SU-DHL-6 (cell line): ENCODE measurements around the gene CMSS1.

ENCODE experiments used
- H2AFZ ChIP-seq: fragments of 200-600 bp; sonication (generic); 2 replicates; pipeline ENCODE4 v1.6.1; 2014; ENCODE audit warnings: low read depth, mild to moderate bottlenecking, moderate library complexity, mixed read lengths, antibody characterized with exemption, low read length; ENCODE audit not compliant: severe bottlenecking
- H3F3A ChIP-seq: fragments of 200-600 bp; shearing (Covaris generic); 2 replicates; pipeline ENCODE4 v1.6.0; 2016; ENCODE audit warnings: antibody characterized with exemption, mild to moderate bottlenecking; ENCODE audit not compliant: insufficient read depth
- H3K27ac ChIP-seq: fragments of 200-600 bp; sonication (generic); 2 replicates; pipeline ENCODE4 v1.5.1; 2016; ENCODE audit warnings: low read depth, mild to moderate bottlenecking, low read length, moderate library complexity, mixed read lengths
- H3K27me3 ChIP-seq: fragments of 200-600 bp; sonication (generic), shearing (Covaris generic); 2 replicates; pipeline ENCODE4 v1.6.0; 2014; ENCODE audit warnings: mild to moderate bottlenecking, low read length
- H3K36me3 ChIP-seq: fragments of 200-600 bp; sonication (generic); 2 replicates; pipeline ENCODE4 v1.6.1; 2014; ENCODE audit warnings: mild to moderate bottlenecking, low read length, mixed read lengths
- H3K4me2 ChIP-seq: fragments of 300-600, 200-600 bp; shearing (Covaris generic), sonication (generic); 2 replicates; pipeline ENCODE4 v1.6.0; 2014; ENCODE audit warnings: low read length, low read depth, mild to moderate bottlenecking; ENCODE audit not compliant: poor library complexity, severe bottlenecking
- H3K4me3 ChIP-seq: fragments of 200-600 bp; sonication (generic); 2 replicates; pipeline ENCODE4 v1.5.1; 2014; ENCODE audit warnings: antibody characterized with exemption, low read length, mild to moderate bottlenecking, mixed read lengths; ENCODE audit not compliant: insufficient read depth, poor library complexity, severe bottlenecking
- H3K79me2 ChIP-seq: fragments of 200-600 bp; sonication (generic); 2 replicates; pipeline ENCODE4 v1.6.1; 2014; ENCODE audit warnings: mild to moderate bottlenecking, low read length, moderate library complexity; ENCODE audit not compliant: insufficient read depth
- H3K9ac ChIP-seq: fragments of 200-600 bp; sonication (generic); 2 replicates; pipeline ENCODE4 v1.7.0; 2014; ENCODE audit warnings: mild to moderate bottlenecking, low read length
- H3K9me2 ChIP-seq: fragments of 200-600 bp; sonication (generic); replicated peaks from 2 replicates; pipeline ENCODE4 v1.6.1; 2014; ENCODE audit warnings: low read length; ENCODE audit not compliant: insufficient read depth
- H3K9me3 ChIP-seq: fragments of 200-600 bp; sonication (generic); 2 replicates; pipeline ENCODE4 v1.6.1; 2014; ENCODE audit warnings: low read length, mixed read lengths; ENCODE audit not compliant: insufficient read depth
- H4K20me1 ChIP-seq: fragments of 200-600 bp; sonication (generic); 2 replicates; pipeline ENCODE4 v1.6.1; 2014; ENCODE audit warnings: low read depth, mild to moderate bottlenecking, antibody characterized with exemption, low read length, moderate library complexity, mixed read lengths
- CTCF ChIP-seq: fragments of 200-600 bp; sonication (generic); IDR thresholded peaks from one replicate; pipeline ENCODE4 v1.5.1; 2017; ENCODE audit warnings: antibody characterized with exemption, mild to moderate bottlenecking, low read length, moderate library complexity; ENCODE audit not compliant: insufficient read depth, poor library complexity, severe bottlenecking
- EZH2phosphoT487 ChIP-seq: fragments of 200-600 bp; sonication (generic), shearing (Covaris generic); conservative IDR thresholded peaks from 2 replicates; pipeline ENCODE4 v1.6.1; 2018; ENCODE audit warnings: mild to moderate bottlenecking, antibody characterized with exemption, low read length, moderate library complexity, mixed read lengths

Gene CMSS1

GRCh38 chr3:99834211-99834957 is 16.7 kb downstream of the CMSS1 start:
- H3K27ac ChIP-seq, result no peak overlapping the region
- H4K20me1 ChIP-seq, result peaks cover 12% of the 10 kb centered on the region; the same call in 1 of the 2 replicates
- no peaks in the 10 kb centered on the region for H3K36me3 ChIP-seq
- no peak overlapping the region for H3K9ac ChIP-seq
- peaks cover 62% of the 10 kb centered on the region for H3K79me2 ChIP-seq
- H3K9me2 ChIP-seq, result no peaks in the 10 kb centered on the region
- H2AFZ ChIP-seq, result no peak overlapping the region
- no peak overlapping the region for H3K4me3 ChIP-seq
- H3F3A ChIP-seq, result no peaks in the 10 kb centered on the region
- no peaks in the 10 kb centered on the region for H3K27me3 ChIP-seq
- no peak for TF ChIP-seq EZH2phosphoT487
- TF ChIP-seq CTCF, result no peak
- H3K9me3 ChIP-seq, result no peaks in the 10 kb centered on the region
- H3K4me2 ChIP-seq, result no peak overlapping the region

- H3K4me3 ChIP-seq, result no peak overlapping the region
These were observed 19.0 kb downstream of the CMSS1 start for GRCh38 chr3:99836681-99837080.

GRCh38 chr3:99837715-99838114 is 20.1 kb downstream of the CMSS1 start:
- Histone ChIP-seq H4K20me1 (peaks cover 13% of the 10 kb centered on the region; the same call in 1 of the 2 replicates), H3K79me2 (peaks cover 49% of the 10 kb centered on the region; the same call in 1 of the 2 replicates)

More at GRCh38 chr3:99836681-99837080, 19.0 kb downstream of the CMSS1 start:
- TF ChIP-seq CTCF (no peak), EZH2phosphoT487 (no peak)
- no peak overlapping the region for H3K27ac ChIP-seq
- H3F3A ChIP-seq, result no peaks in the 10 kb centered on the region
- no peaks in the 10 kb centered on the region for H3K27me3 ChIP-seq
- peaks cover 13% of the 10 kb centered on the region; the same call in 1 of the 2 replicates for H4K20me1 ChIP-seq
- no peaks in the 10 kb centered on the region for H3K36me3 ChIP-seq
- H3K9me3 ChIP-seq, result no peaks in the 10 kb centered on the region
- no peak overlapping the region for H3K9ac ChIP-seq
- H3K9me2 ChIP-seq, result no peaks in the 10 kb centered on the region
- H3K79me2 ChIP-seq, result peaks cover 49% of the 10 kb centered on the region; the same call in 1 of the 2 replicates
- no peak overlapping the region for H2AFZ ChIP-seq
- no peak overlapping the region for H3K4me2 ChIP-seq

More at GRCh38 chr3:99837715-99838114, 20.1 kb downstream of the CMSS1 start:
- no peaks in the 10 kb centered on the region for H3K36me3 ChIP-seq
- H3F3A ChIP-seq, result no peaks in the 10 kb centered on the region
- no peak for TF ChIP-seq EZH2phosphoT487
- TF ChIP-seq CTCF, result no peak
- no peaks in the 10 kb centered on the region for H3K27me3 ChIP-seq
- H2AFZ ChIP-seq, result no peak overlapping the region
- no peaks in the 10 kb centered on the region for H3K9me2 ChIP-seq
- H3K27ac ChIP-seq, result no peak overlapping the region
- no peak overlapping the region for H3K4me3 ChIP-seq
- no peaks in the 10 kb centered on the region for H3K9me3 ChIP-seq
- H3K9ac ChIP-seq, result no peak overlapping the region
- no peak overlapping the region for H3K4me2 ChIP-seq
